T-helper 17 cell (primary cell): ENCODE measurements around the gene S100A3. TPM values are rescaled to one million over a fixed set of nuclear protein-coding genes. Genes with fewer than 3 reads are reported as not detected.
"Not testable (repeated sequence)": the region's sequence is repeated elsewhere in the genome, so short reads cannot be mapped to it uniquely, and the experiment has no call there.

Source experiments
- ATAC-seq: fragments of 150-1000 bp; cut with Tn5 transposase; 2 replicates; pipeline ENCODE4 v1.10.0; 2021; ENCODE audit warnings: mild to moderate bottlenecking, moderate library complexity
- DNase-seq, 3 donors: peaks; one replicate each; pipeline versions ENCODE4 v3.0.0 to v3.0.0-alpha.2; 2020 to 2021
- H3K9me3 ChIP-seq: one replicate; pipeline ENCODE4 v1.7.0; 2013; ENCODE audit warnings: low read length, mild to moderate bottlenecking; ENCODE audit not compliant: control insufficient read depth, poor library complexity, severe bottlenecking
- H3K27ac Mint-ChIP-seq: one replicate; pipeline ENCODE4 v1.8.0; 2022; ENCODE audit warnings: mild to moderate bottlenecking, moderate library complexity, mixed read lengths
- H3K27me3 Mint-ChIP-seq: one replicate; pipeline ENCODE4 v1.8.0; 2022; ENCODE audit warnings: mixed read lengths
- H3K36me3 Mint-ChIP-seq: one replicate; pipeline ENCODE4 v1.8.0; 2022; ENCODE audit warnings: low read depth, mixed read lengths
- H3K4me1 Mint-ChIP-seq: one replicate; pipeline ENCODE4 v1.8.0; 2022; ENCODE audit warnings: mild to moderate bottlenecking, mixed read lengths
- H3K4me3 Mint-ChIP-seq: one replicate; pipeline ENCODE4 v1.8.0; 2022; ENCODE audit warnings: mild to moderate bottlenecking, moderate library complexity, mixed read lengths
- total RNA-seq, 4 donors: library from RNA in 2 of 4; stranded (reverse) in 2 of 4; gene quantifications; one replicate each; pipeline ENCODE4 v1.2.3 and lab custom pipeline; 2022 to 2026

Gene S100A3
- total RNA-seq, 2 donors from 2014 or later: not detected

GRCh38 chr1:153533689-153534201 is 15.3 kb downstream of the S100A3 start:
- DNase-seq (peak in 1 of 3 donors; percentile 48), ATAC-seq (no peak)
- Mint-ChIP-seq H3K4me3 (peak overlapping the region; percentile 95), H3K27ac (peak overlapping the region; percentile 96), H3K27me3 (no peaks in the 10 kb centered on the region), H3K4me1 (peaks cover 59% of the 10 kb centered on the region), H3K36me3 (no peaks in the 10 kb centered on the region)
- H3K9me3 ChIP-seq: no peaks in the 10 kb centered on the region

DNA sequence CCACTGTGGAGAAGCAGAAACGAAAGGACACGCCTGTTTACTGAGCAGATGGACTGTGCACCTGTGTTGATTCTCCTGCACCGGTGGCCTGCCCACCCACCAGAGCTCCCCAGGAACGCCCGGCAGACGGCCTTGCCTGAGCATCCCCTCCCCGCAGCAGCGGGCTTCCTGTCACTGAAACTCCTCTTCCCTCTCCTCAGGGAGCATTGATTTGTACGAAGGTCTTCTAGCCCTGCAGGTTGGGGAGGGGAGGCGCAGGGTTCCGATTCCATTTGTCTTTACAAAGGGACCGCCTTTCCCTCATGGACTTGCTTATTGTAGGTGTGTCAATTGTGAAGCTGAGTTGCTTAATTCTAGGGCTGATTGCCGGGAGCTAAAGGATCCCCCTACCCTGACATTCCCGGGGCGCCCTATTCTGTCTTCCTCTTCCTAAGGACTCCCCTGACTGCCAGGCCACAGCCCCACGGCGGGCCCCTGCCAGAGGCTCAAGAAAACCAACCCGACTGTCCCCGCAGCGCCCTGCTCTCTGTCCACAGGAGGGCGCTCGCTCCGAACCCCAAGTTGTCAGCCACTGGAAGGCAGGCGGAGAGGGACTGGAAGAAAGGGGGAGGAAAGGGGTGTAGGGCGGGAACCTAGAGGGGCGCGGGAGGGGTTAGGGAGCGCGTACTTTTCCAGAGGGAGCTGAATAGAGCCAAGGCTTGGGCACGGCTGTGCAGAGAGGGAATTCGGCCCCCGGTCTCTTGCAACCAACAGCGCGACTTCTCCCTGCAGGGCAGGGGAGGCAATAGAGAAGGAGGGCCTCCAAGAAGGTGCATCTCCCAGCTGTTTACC is 16.1 kb downstream of the S100A3 start:
- Mint-ChIP-seq H3K27ac (peak overlapping the region; percentile 96), H3K36me3 (no peaks in the 10 kb centered on the region), H3K27me3 (no peaks in the 10 kb centered on the region), H3K4me3 (peak overlapping the region; percentile 95), H3K4me1 (peaks cover 56% of the 10 kb centered on the region)
- ATAC-seq (peak; percentile 42), DNase-seq (peak; percentile 68 to 82 (median 69))
- no peaks in the 10 kb centered on the region for H3K9me3 ChIP-seq

- Mint-ChIP-seq H3K27me3 (no peaks in the 10 kb centered on the region), H3K27ac (peak overlapping the region; percentile 96)
Observed at GRCh38 chr1:153532181-153532580, 16.9 kb downstream of the S100A3 start.

DNA sequence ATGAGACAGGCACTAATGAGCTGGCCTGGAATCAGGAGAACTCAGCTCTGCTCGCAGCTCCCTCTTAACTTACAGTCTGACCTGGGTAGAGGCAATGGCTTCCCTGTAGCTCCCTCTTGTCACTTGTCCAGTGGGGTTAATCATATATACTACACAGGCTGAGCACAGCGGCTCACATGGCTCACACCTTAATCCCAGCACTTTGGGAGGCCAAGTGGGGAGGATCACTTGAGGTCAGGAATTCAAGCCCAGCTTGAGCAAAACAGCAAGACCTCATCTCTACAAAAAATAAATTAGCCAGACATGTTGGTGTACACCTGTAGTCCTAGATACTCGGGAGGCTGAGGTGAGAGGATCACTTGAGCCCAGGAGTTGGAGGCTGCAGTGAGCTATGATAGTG is 17.4 kb downstream of the S100A3 start:
- Mint-ChIP-seq H3K36me3 (no peaks in the 10 kb centered on the region), H3K27ac (peak overlapping the region; percentile 96), H3K4me3 (no peak overlapping the region), H3K27me3 (no peaks in the 10 kb centered on the region), H3K4me1 (peaks cover 55% of the 10 kb centered on the region)
- ATAC-seq (no peak), DNase-seq (no peak)
- no peaks in the 10 kb centered on the region for H3K9me3 ChIP-seq

More at GRCh38 chr1:153532181-153532580, 16.9 kb downstream of the S100A3 start:
- peak overlapping the region; percentile 95 for H3K4me3 Mint-ChIP-seq
- DNase-seq (peak in 1 of 3 donors; percentile 46), ATAC-seq (peak; percentile 51)
- H3K36me3 Mint-ChIP-seq: no peaks in the 10 kb centered on the region
- no peaks in the 10 kb centered on the region for H3K9me3 ChIP-seq
- H3K4me1 Mint-ChIP-seq: peaks cover 56% of the 10 kb centered on the region

- H3K4me3 Mint-ChIP-seq: no peak overlapping the region
- no peaks in the 10 kb centered on the region for H3K9me3 ChIP-seq
- ATAC-seq: no peak
- peaks cover 25% of the 10 kb centered on the region for H3K4me1 Mint-ChIP-seq
- no peak overlapping the region for H3K27ac Mint-ChIP-seq
- H3K36me3 Mint-ChIP-seq: no peaks in the 10 kb centered on the region
- DNase-seq: no peak
- H3K27me3 Mint-ChIP-seq: no peaks in the 10 kb centered on the region
Observed at GRCh38 chr1:153527683-153528040, 21.4 kb downstream of the S100A3 start.

GRCh38 chr1:153527023-153527682 is 21.9 kb downstream of the S100A3 start:
- DNase-seq (no peak), ATAC-seq (no peak)
- Mint-ChIP-seq H3K27me3 (no peaks in the 10 kb centered on the region), H3K4me3 (no peak overlapping the region), H3K36me3 (no peaks in the 10 kb centered on the region), H3K27ac (peak overlapping the region; percentile 90), H3K4me1 (peaks cover 20% of the 10 kb centered on the region)
- H3K9me3 ChIP-seq: no peaks in the 10 kb centered on the region

DNA sequence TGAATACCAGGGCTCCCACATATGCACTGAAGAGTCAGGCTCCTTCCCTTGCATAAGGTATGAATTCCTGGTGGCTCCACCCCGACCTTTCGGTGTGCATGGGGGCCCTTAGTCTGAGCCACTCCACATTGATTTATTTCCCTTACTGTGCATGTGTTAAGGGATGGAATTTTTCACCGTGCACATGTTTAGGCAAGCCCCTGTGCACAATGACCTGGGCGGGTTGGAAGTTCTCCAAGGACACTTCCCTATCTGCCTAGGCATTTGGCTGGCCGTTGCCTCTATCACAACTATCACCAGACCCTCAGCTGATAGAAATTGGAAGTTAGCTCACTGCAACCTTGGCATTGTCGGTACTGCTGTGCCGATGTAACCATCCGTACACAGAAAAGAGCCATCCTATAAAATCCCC is 22.9 kb downstream of the S100A3 start:
- DNase-seq: no peak
- no peaks in the 10 kb centered on the region for H3K9me3 ChIP-seq
- Mint-ChIP-seq H3K27me3 (no peaks in the 10 kb centered on the region), H3K4me3 (no peak overlapping the region), H3K36me3 (no peaks in the 10 kb centered on the region), H3K4me1 (peaks cover 13% of the 10 kb centered on the region), H3K27ac (peak overlapping the region; percentile 90)
- no peak for ATAC-seq

DNA sequence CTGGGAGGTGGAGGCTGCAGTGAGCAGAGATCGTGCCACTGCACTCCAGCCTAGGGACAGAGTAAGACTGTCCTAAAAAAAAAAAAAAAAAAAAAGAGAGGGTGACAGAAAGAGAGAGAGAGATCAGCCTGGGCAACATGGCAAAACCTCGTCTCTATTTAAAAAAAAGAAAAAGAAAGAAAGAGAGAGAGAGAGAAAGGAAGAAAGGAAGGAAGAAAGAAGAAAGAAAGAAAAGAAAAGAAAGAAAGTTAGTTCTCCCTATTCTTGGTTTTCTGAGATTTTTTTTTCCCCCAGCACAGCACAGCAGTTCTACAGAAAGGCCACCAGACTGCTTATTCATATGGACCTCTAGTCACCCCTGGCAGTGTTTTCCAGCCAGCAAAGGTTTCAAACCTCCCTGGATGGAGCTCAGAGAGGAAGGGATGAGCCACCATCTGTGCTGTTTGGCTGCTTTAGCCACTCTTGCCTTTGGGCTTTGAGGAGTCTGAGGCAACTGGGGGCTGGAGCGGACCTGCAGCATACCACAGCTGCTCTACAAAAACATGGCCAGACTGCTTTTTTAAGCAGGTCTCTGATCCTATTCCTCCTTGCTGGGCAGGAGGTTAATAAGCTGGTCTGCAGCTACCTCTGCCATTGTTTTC is 23.9 kb downstream of the S100A3 start:
- DNase-seq: no peak
- Mint-ChIP-seq H3K4me1 (peaks cover 8% of the 10 kb centered on the region), H3K4me3 (no peak overlapping the region), H3K27ac (peak overlapping the region; percentile 62), H3K36me3 (no peaks in the 10 kb centered on the region), H3K27me3 (no peaks in the 10 kb centered on the region)
- ATAC-seq: no peak
- no peaks in the 10 kb centered on the region for H3K9me3 ChIP-seq

DNA sequence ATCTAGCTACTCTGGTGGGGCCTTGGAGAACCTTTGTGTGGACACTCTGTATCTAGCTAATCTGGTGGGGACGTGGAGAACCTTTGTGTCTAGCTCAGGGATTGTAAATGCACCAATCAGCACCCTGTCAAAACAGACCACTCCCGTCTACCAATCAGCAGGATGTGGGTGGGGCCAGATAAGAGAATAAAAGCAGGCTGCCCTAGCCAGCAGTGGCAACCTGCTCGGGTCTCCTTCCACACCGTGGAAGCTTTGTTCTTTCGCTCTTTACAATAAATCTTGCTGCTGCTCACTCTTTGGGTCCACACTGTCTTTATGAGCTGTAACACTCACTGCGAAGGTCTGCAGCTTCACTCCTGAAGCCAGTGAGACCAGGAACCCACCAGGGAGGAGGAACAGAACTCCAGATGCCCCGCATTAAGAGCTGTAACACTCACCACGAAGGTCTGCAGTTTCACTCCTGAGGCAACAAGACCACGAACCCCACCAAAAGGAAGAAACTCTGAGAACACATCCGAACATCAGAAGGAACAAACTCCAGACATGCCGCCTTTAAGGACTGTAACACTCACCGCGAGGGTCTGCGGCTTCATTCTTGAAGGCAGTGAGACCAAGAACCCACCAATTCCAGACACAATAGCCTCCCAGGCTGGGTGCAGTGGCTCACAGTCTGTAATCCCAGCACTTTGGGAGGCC is 26.6 kb downstream of the S100A3 start:
- not testable (repeated sequence) for H3K36me3 Mint-ChIP-seq, ATAC-seq, H3K27ac Mint-ChIP-seq, DNase-seq, H3K27me3 Mint-ChIP-seq, H3K4me3 Mint-ChIP-seq, H3K9me3 ChIP-seq
- H3K4me1 Mint-ChIP-seq: peaks cover 10% of the 10 kb centered on the region

- not testable (repeated sequence) for H3K27me3 Mint-ChIP-seq, DNase-seq, ATAC-seq, H3K9me3 ChIP-seq, H3K4me3 Mint-ChIP-seq, H3K36me3 Mint-ChIP-seq, H3K27ac Mint-ChIP-seq
- peaks cover 10% of the 10 kb centered on the region for H3K4me1 Mint-ChIP-seq
Observed at GRCh38 chr1:153521808-153522207, 27.2 kb downstream of the S100A3 start.

DNA sequence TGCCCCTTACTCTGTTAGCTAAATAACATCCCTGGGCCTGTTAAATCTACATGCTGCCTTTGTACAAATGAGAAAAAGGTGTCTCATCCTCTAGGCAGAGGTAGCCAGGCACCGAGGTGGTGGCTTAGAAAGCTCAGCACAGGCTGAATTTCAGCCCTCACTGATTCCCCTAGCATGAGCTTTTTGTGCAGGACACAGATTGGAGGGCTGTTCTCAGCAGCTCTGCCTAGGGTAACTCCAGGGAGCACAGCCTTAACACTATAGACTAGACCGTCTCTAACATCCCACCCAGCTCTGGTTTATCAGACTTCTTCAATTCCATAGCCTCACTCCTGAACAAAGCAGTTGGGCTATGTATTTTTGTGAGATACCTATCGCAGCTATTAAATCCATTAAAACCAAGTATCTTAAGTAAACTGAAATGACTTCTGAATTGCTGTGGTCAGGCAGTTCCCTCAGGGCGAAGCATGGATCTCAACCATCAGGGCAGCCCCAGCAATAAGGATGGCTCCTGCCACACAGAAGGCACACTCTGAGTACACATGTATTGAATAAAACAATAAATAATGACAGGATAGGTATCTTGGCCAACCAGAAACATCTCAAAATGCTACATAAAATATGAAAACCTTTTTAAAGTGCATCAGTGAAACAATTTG is 28.1 kb downstream of the S100A3 start:
- Mint-ChIP-seq H3K4me1 (peaks cover 8% of the 10 kb centered on the region), H3K27ac (no peak overlapping the region), H3K36me3 (no peaks in the 10 kb centered on the region), H3K27me3 (no peaks in the 10 kb centered on the region), H3K4me3 (no peak overlapping the region)
- DNase-seq: no peak
- no peak for ATAC-seq
- H3K9me3 ChIP-seq: no peaks in the 10 kb centered on the region

DNA sequence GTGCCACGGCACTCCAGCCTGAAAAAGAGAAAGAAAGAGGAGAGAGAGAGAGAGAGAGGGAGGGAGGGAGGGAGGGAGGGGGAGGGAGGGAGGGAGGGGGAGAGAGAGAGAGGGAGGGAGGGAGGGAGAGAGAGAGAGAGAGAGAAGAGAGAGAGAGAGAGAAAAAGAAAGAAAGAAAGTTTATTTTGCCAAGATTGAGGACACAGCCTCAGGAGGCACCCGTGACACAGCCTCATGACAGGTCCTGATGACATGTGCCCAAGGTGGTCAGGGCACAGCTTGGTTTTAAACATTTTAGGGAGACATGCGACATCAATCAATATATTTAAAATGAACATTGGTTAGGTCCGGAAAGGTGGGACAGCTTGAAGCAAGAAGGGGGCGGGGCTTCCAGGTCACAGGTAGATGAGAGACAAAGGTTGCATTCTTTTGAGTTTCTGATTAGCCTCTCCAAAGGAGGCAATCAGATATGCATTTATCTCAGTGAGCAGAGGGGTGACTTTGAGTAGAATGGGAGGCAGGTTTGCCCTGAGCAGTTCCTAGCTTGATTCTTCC is 28.8 kb downstream of the S100A3 start:
- not testable (repeated sequence) for H3K9me3 ChIP-seq, ATAC-seq, H3K36me3 Mint-ChIP-seq, H3K4me3 Mint-ChIP-seq, DNase-seq, H3K27me3 Mint-ChIP-seq
- Mint-ChIP-seq H3K27ac (peak overlapping the region; percentile 11), H3K4me1 (peaks cover 13% of the 10 kb centered on the region)
